Stimulated activated CD8-positive, alpha-beta memory T cell treated with anti-CD3 and anti-CD28 coated beads, Interleukin-12 subunit alpha, Interleukin-12 subunit beta, amount 100 ng/mL, for 24 hours (primary cell): Measurements from ENCODE around the gene IPO11.
"Not testable (repeated sequence)": the region's sequence is repeated elsewhere in the genome, so short reads cannot be mapped to it uniquely, and the experiment has no call there.

ENCODE experiments used
- DNase-seq: peaks from one replicate; pipeline ENCODE4 v3.0.0-alpha.2; 2020; ENCODE audit errors: extremely low read depth

IPO11 gene

GRCh38 chr5:62448528-62448927 is 36.0 kb downstream of the IPO11 start:
- no peak for DNase-seq

- DNase-seq: no peak
These were observed 37.7 kb downstream of the IPO11 start for GRCh38 chr5:62450259-62450658.

GRCh38 chr5:62457071-62457470 is 44.5 kb downstream of the IPO11 start:
- no peak for DNase-seq

GRCh38 chr5:62460578-62460983 is 48.0 kb downstream of the IPO11 start:
- no peak for DNase-seq

GRCh38 chr5:62461561-62461960 is 49.0 kb downstream of the IPO11 start:
- no peak for DNase-seq

- DNase-seq: no peak
These were observed 53.7 kb downstream of the IPO11 start for GRCh38 chr5:62465985-62466925.

GRCh38 chr5:62473209-62473608 is 60.6 kb downstream of the IPO11 start:
- DNase-seq: no peak

- no peak for DNase-seq
These were observed 62.5 kb downstream of the IPO11 start for GRCh38 chr5:62475072-62475471.

- no peak for DNase-seq
These were observed 65.2 kb downstream of the IPO11 start for GRCh38 chr5:62477801-62478200.

GRCh38 chr5:62483556-62483955 is 71.0 kb downstream of the IPO11 start:
- no peak for DNase-seq

GRCh38 chr5:62486672-62487071 is 74.1 kb downstream of the IPO11 start:
- DNase-seq: no peak

- no peak for DNase-seq
These were observed 76.0 kb downstream of the IPO11 start for GRCh38 chr5:62488531-62488930.

GRCh38 chr5:62489471-62489870 is 76.9 kb downstream of the IPO11 start:
- no peak for DNase-seq

- no peak for DNase-seq
These were observed 82.2 kb downstream of the IPO11 start for GRCh38 chr5:62494772-62495171.

GRCh38 chr5:62496876-62497275 is 84.3 kb downstream of the IPO11 start:
- DNase-seq: no peak

- no peak for DNase-seq
These were observed 86.4 kb downstream of the IPO11 start for GRCh38 chr5:62498961-62499360.

GRCh38 chr5:62499756-62500155 is 87.2 kb downstream of the IPO11 start:
- DNase-seq: no peak

- DNase-seq: no peak
These were observed 90.0 kb downstream of the IPO11 start for GRCh38 chr5:62502456-62503101.

GRCh38 chr5:62504129-62504528 is 91.6 kb downstream of the IPO11 start:
- no peak for DNase-seq

- DNase-seq: no peak
These were observed 94.3 kb downstream of the IPO11 start for GRCh38 chr5:62506659-62507460.

GRCh38 chr5:62508760-62509159 is 96.2 kb downstream of the IPO11 start:
- not testable (repeated sequence) for DNase-seq

- DNase-seq: no peak
These were observed 97.2 kb downstream of the IPO11 start for GRCh38 chr5:62509806-62510205.
